Measurements from ENCODE around the gene RAPSN. TPM values are rescaled to one million over a fixed set of nuclear protein-coding genes. Genes with fewer than 3 reads are reported as not detected.

The RAPSN gene
- total and polyA plus RNA-seq, 2 of the 8 experiments (the other 6 are each of a cell fraction or from before 2014, with no cell fraction given): 0.06 to 0.34 TPM

GRCh38 chr11:47441421-47441820 lies 7.5 kb downstream of the RAPSN start:
- Histone ChIP-seq H2BK5ac (ENCODE audit: low read depth, low read length) (no peak overlapping the region), H2BK12ac (ENCODE audit: low read depth, low read length) (no peak overlapping the region), H3K27ac (ENCODE audit: low read depth, low read length) (no peak overlapping the region)
- TF ChIP-seq GTF2F1 (IDR thresholded peaks at IDR 0.05; ENCODE audit: borderline replicate concordance, low read depth, low read length) (no peak), POLR2AphosphoS5 (IDR thresholded peaks at IDR 0.05; ENCODE audit: low read depth, low read length) (no peak), CBX8 (IDR thresholded peaks at IDR 0.05; ENCODE audit: borderline replicate concordance, low read depth, low read length) (no peak), HDAC6 (IDR thresholded peaks at IDR 0.05; ENCODE audit: low read depth, low read length) (no peak), CHD2 (IDR thresholded peaks at IDR 0.05; ENCODE audit: low read length) (no peak), CTCF (IDR thresholded peaks at IDR 0.05; ENCODE audit: control extremely low read depth in 1 of 3, insufficient read depth in 1 of 3, low read depth in 1 of 3, low read length in 3 of 3) (no peak), TCF12 (IDR thresholded peaks at IDR 0.05; ENCODE audit: low read depth, low read length) (no peak), TEAD4 (IDR thresholded peaks at IDR 0.05; ENCODE audit: low read depth, low read length) (no peak), POLR2A (IDR thresholded peaks at IDR 0.05; ENCODE audit: control extremely low read depth in 1 of 2, low read depth in 2 of 2, low read length in 2 of 2) (no peak), RXRA (IDR thresholded peaks at IDR 0.05; ENCODE audit: insufficient read depth, low read depth, low read length) (no peak), BACH1 (IDR thresholded peaks at IDR 0.05; ENCODE audit: low read length) (no peak), TBP (IDR thresholded peaks at IDR 0.05; ENCODE audit: low read depth, low read length) (no peak), RNF2 (IDR thresholded peaks at IDR 0.05; ENCODE audit: borderline replicate concordance, low read depth, low read length, missing control alignments, poor library complexity, severe bottlenecking) (no peak)

More at GRCh38 chr11:47441421-47441820, 7.5 kb downstream of the RAPSN start:
- Histone ChIP-seq H3K27me3 (replicated peaks in 1 of 4; ENCODE audit: control insufficient read depth in 3 of 4, extremely low read depth in 1 of 4, insufficient read depth in 3 of 4, low read length in 3 of 4) (no peaks in the 10 kb centered on the region), H2BK20ac (ENCODE audit: low read length) (no peak overlapping the region), H2BK15ac (ENCODE audit: low read length) (no peak overlapping the region), H3K4me1 (replicated peaks in 1 of 4; ENCODE audit: control insufficient read depth in 3 of 4, insufficient read depth in 4 of 4, low read length in 3 of 4) (no peaks in the 10 kb centered on the region), H2AFZ (ENCODE audit: low read length) (no peak overlapping the region), H3K23me2 (ENCODE audit: low read depth, low read length) (no peaks in the 10 kb centered on the region), H4K5ac (ENCODE audit: insufficient read length, low read depth, low read length) (no peak overlapping the region), H3K4me3 (ENCODE audit: extremely low read depth in 1 of 4, insufficient read depth in 2 of 4, low read depth in 3 of 4, low read length in 4 of 4) (no peak overlapping the region), H3K79me2 (ENCODE audit: control insufficient read depth in 1 of 2, insufficient read depth in 2 of 2, low read length in 2 of 2) (no peaks in the 10 kb centered on the region), H2BK120ac (replicated peaks; ENCODE audit: low read depth, low read length) (no peak overlapping the region), H2AK5ac (ENCODE audit: low read depth, low read length) (no peak overlapping the region), H3K4ac (replicated peaks; ENCODE audit: insufficient read length, low read depth, low read length) (no peak overlapping the region), H3K18ac (ENCODE audit: extremely low read depth, low read length) (no peak overlapping the region), H3K9me3 (ENCODE audit: insufficient read depth in 2 of 2, low read depth in 1 of 2, low read length in 1 of 2) (no peaks in the 10 kb centered on the region), H3K23ac (ENCODE audit: insufficient read length) (no peak overlapping the region), H3K79me1 (ENCODE audit: low read depth, low read length) (no peaks in the 10 kb centered on the region), H3K14ac (ENCODE audit: insufficient read length) (no peak overlapping the region), H4K8ac (ENCODE audit: extremely low read depth, insufficient read depth, low read length) (no peak overlapping the region), H3K36me3 (ENCODE audit: control insufficient read depth in 2 of 4, insufficient read depth in 4 of 4, low read length in 3 of 4) (no peaks in the 10 kb centered on the region), H3K56ac (replicated peaks; ENCODE audit: insufficient read length, low read depth, low read length) (no peak overlapping the region), H4K20me1 (replicated peaks in 1 of 2; ENCODE audit: control insufficient read depth in 1 of 2, insufficient read depth in 2 of 2, low read length in 2 of 2) (no peaks in the 10 kb centered on the region), H3K9ac (replicated peaks in 1 of 4; ENCODE audit: extremely low read depth in 1 of 4, low read depth in 3 of 4, low read length in 3 of 4) (no peak overlapping the region), H4K91ac (replicated peaks; ENCODE audit: insufficient read length, low read length) (no peak overlapping the region), H3K4me2 (ENCODE audit: insufficient read depth in 1 of 2, low read depth in 2 of 2, low read length in 2 of 2) (no peak overlapping the region)
- DNase-seq (ENCODE audit: low read depth in 1 of 2, low spot score in 2 of 2) (no peak), FAIRE-seq (no peak)
- ChIA-PET CTCF (ENCODE audit: partially characterized antibody) (interaction anchor here (1.1 kb wide), 1 partner anchor 29 kb away, joined by 5 read pairs; no protein-coding TSS in a partner anchor), POLR2A (ENCODE audit: partially characterized antibody) (interaction anchor here (1.1 to 1.3 kb wide), 2 partner anchors 25 to 44 kb away, joined by 3 to 8 read pairs; no protein-coding TSS in a partner anchor)
- WGBS, 2 experiments (ENCODE audit: extremely low coverage in 1 of 2, insufficient coverage in 1 of 2, insufficient read length in 1 of 2, insufficient replicate concordance in 2 of 2, low coverage in 1 of 2, low lambda C conversion rate in 2 of 2, missing lambda C conversion rate in 1 of 2): 96% methylated on average over 11 of the region's 12 CpGs; no CpG with 5 or more reads in 1 of the 2 experiments
